Body of pancreas (tissue), 4 donors: Measurements from ENCODE around the gene MATN4.

ENCODE experiments used
- POLR2A ChIP-seq, 3 donors: fragments of 450-650 bp; IDR thresholded peaks; one replicate each; pipeline ENCODE4 v1.6.1; 2016; ENCODE audit warnings: antibody characterized with exemption in 3 of 3, mild to moderate bottlenecking in 2 of 3
- TF ChIP-seq, protein P1 (sequence below), 7 experiments: fragments of 450-650 bp in 4 of 7; fragments of 200-600 bp in 3 of 7; sonication (generic) in 3 of 7; IDR thresholded peaks; one replicate each; pipeline ENCODE4 v1.5.1; 2016 to 2019; ENCODE audit warnings: antibody characterized with exemption in 7 of 7

DNA sequence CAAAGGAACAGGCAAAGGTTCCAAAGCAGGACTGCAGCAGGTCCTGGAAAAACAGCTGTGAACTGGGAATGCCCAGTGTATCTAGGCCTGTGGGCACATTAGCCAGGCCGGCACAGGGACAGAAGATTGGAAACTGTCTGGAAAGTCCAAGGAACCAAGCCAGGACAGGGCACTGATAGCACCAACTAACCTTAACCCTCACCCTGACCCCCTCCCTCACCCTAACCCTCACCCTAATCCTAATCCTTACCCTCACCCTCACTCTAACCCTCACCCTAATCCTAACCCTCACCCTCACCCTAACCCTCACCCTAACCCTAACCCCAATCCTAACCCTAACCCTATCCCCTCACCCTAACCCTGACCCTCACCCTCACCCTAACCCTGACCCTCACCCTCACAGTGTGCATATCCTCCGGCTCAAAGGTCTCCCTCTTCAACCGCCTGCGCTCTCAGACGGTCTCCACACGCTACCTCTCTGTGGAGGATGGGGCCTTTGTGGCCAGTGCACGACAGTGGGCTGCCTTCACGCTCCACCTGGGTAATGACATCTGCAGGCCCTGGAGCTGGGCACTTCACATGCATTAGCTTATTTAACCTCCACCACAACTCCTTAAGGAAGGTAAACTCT lies 5.1 kb upstream of the MATN4 start:
- TF ChIP-seq, protein P1, sequence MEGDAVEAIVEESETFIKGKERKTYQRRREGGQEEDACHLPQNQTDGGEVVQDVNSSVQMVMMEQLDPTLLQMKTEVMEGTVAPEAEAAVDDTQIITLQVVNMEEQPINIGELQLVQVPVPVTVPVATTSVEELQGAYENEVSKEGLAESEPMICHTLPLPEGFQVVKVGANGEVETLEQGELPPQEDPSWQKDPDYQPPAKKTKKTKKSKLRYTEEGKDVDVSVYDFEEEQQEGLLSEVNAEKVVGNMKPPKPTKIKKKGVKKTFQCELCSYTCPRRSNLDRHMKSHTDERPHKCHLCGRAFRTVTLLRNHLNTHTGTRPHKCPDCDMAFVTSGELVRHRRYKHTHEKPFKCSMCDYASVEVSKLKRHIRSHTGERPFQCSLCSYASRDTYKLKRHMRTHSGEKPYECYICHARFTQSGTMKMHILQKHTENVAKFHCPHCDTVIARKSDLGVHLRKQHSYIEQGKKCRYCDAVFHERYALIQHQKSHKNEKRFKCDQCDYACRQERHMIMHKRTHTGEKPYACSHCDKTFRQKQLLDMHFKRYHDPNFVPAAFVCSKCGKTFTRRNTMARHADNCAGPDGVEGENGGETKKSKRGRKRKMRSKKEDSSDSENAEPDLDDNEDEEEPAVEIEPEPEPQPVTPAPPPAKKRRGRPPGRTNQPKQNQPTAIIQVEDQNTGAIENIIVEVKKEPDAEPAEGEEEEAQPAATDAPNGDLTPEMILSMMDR (IDR thresholded peaks at IDR 0.05): no peak
- no peak for TF ChIP-seq POLR2A (IDR thresholded peaks at IDR 0.05)
